ENCODE results near the gene LRCOL1.

GRCh38 chr12:132566516-132567131, 43.8 kb downstream of the LRCOL1 start:
- TF ChIP-seq POLR2A (IDR thresholded peaks at IDR 0.05; ENCODE audit: low read depth, low read length) (no peak), POLR2AphosphoS5 (IDR thresholded peaks at IDR 0.05; ENCODE audit: low read depth, low read length) (no peak), TAF1 (IDR thresholded peaks at IDR 0.05; ENCODE audit: borderline replicate concordance, low read depth, low read length) (no peak)
